Glutamatergic neuron (in vitro differentiated cells): Measurements from ENCODE around the gene ARMC10. TPM values are rescaled to one million over a fixed set of nuclear protein-coding genes. Genes with fewer than 3 reads are reported as not detected.
"Not testable (repeated sequence)": the region's sequence is repeated elsewhere in the genome, so short reads cannot be mapped to it uniquely, and the experiment has no call there.

Experiments
- DNase-seq: peaks from one replicate; pipeline ENCODE4 v3.0.0; 2022
- H3K27ac Mint-ChIP-seq: one replicate; pipeline ENCODE4 v1.8.0; 2020; ENCODE audit warnings: mild to moderate bottlenecking, mixed read lengths, inconsistent platforms; ENCODE audit not compliant: unreplicated experiment
- H3K27me3 Mint-ChIP-seq: one replicate; pipeline ENCODE4 v1.8.0; 2020; ENCODE audit warnings: mild to moderate bottlenecking, moderate library complexity, mixed read lengths, inconsistent platforms; ENCODE audit not compliant: unreplicated experiment
- H3K36me3 Mint-ChIP-seq: one replicate; pipeline ENCODE4 v1.8.0; 2020; ENCODE audit warnings: mild to moderate bottlenecking, mixed read lengths, inconsistent platforms; ENCODE audit not compliant: unreplicated experiment
- H3K4me1 Mint-ChIP-seq: one replicate; pipeline ENCODE4 v1.8.0; 2020; ENCODE audit warnings: mild to moderate bottlenecking, low read depth, mixed read lengths, inconsistent platforms; ENCODE audit not compliant: unreplicated experiment
- H3K4me3 Mint-ChIP-seq: one replicate; pipeline ENCODE4 v1.8.0; 2020; ENCODE audit warnings: mild to moderate bottlenecking, mixed read lengths, inconsistent platforms; ENCODE audit not compliant: unreplicated experiment
- H3K9me3 Mint-ChIP-seq: one replicate; pipeline ENCODE4 v1.8.0; 2020; ENCODE audit warnings: mild to moderate bottlenecking, moderate library complexity, mixed read lengths, inconsistent platforms; ENCODE audit not compliant: unreplicated experiment
- CTCF ChIP-seq: fragments of 200-600 bp; sonication (generic); IDR thresholded peaks from one replicate; pipeline ENCODE4 v1.5.0; 2021; ENCODE audit not compliant: partially characterized antibody, unreplicated experiment
- total RNA-seq: library from RNA; stranded (reverse); fragmentation: NEBNext Ultra II Directional; extraction: Animal tissue kit (Norgen Biotek cat#: 25700); gene quantifications from one replicate; pipeline ENCODE4 v1.2.1, GENCODE V29; 2021; ENCODE audit not compliant: unreplicated experiment

Gene ARMC10
- total RNA-seq, 1 donor from 2014 or later: 16.1 TPM

DNA sequence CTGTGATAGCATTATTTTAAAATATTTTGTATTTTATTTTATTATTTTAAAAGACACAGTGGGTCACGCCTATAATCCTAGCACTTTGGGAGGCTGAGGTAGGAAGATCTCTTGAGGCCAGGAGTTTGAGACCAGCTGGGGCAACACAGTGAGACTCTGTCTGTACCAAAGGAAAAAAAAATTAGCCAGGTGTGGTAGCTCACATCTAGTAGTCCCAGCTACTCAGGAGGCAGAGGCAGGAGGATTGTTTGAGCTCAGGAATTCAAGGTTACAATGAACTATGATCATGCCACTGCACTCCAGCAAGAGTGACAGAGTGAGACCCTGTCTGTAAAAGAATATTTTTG, 37.5 kb upstream of the ARMC10 start:
- Mint-ChIP-seq H3K27me3 (no peaks in the 10 kb centered on the region), H3K36me3 (peaks cover 4% of the 10 kb centered on the region), H3K9me3 (no peaks in the 10 kb centered on the region), H3K4me3 (no peak overlapping the region), H3K4me1 (no peaks in the 10 kb centered on the region), H3K27ac (no peak overlapping the region)
- TF ChIP-seq CTCF: no peak
- no peak for DNase-seq

- not testable (repeated sequence) for H3K4me1 Mint-ChIP-seq, H3K27me3 Mint-ChIP-seq, H3K36me3 Mint-ChIP-seq, H3K4me3 Mint-ChIP-seq, H3K27ac Mint-ChIP-seq, H3K9me3 Mint-ChIP-seq
- peak; percentile 51 for DNase-seq
Measured at GRCh38 chr7:103037823-103038739, 36.9 kb upstream of the ARMC10 start.

DNA sequence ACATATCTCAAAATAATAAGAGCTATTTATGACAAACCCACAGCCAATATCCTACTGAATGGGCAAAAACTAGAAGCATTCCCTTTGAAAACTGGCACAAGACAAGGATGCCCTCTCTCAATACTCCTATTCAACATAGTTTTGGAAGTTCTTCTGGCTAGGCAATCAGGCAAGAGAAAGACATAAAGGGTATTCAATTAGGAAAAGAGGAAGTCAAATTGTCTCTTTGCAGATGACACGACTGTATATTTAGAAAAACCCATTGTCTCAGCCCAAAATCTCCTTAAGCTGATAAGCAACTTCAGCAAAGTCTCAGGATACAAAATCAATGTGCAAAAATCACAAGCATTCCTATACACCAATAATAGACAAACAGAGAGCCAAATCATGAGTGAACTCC, 33.1 kb upstream of the ARMC10 start:
- H3K36me3 Mint-ChIP-seq: peaks cover 19% of the 10 kb centered on the region
- not testable (repeated sequence) for H3K4me1 Mint-ChIP-seq, H3K27ac Mint-ChIP-seq, H3K4me3 Mint-ChIP-seq, DNase-seq, H3K9me3 Mint-ChIP-seq, H3K27me3 Mint-ChIP-seq

- Mint-ChIP-seq H3K4me3 (no peak overlapping the region), H3K9me3 (peaks cover 6% of the 10 kb centered on the region)
Measured at GRCh38 chr7:103048833-103049232, 26.1 kb upstream of the ARMC10 start.

GRCh38 chr7:103051519-103051918, 23.4 kb upstream of the ARMC10 start:
- Mint-ChIP-seq H3K4me3 (no peak overlapping the region), H3K4me1 (no peaks in the 10 kb centered on the region), H3K27me3 (no peaks in the 10 kb centered on the region), H3K36me3 (peaks cover 15% of the 10 kb centered on the region), H3K27ac (no peak overlapping the region), H3K9me3 (peaks cover 6% of the 10 kb centered on the region)
- TF ChIP-seq CTCF: no peak
- no peak for DNase-seq

More at GRCh38 chr7:103048833-103049232, 26.1 kb upstream of the ARMC10 start:
- DNase-seq: no peak
- no peaks in the 10 kb centered on the region for H3K27me3 Mint-ChIP-seq
- H3K27ac Mint-ChIP-seq: no peak overlapping the region
- H3K36me3 Mint-ChIP-seq: peaks cover 26% of the 10 kb centered on the region
- no peak for TF ChIP-seq CTCF
- no peaks in the 10 kb centered on the region for H3K4me1 Mint-ChIP-seq

GRCh38 chr7:103056006-103056405, 18.9 kb upstream of the ARMC10 start:
- H3K27me3 Mint-ChIP-seq, H3K4me1 Mint-ChIP-seq, H3K4me3 Mint-ChIP-seq, H3K9me3 Mint-ChIP-seq, DNase-seq, H3K27ac Mint-ChIP-seq, H3K36me3 Mint-ChIP-seq: not testable (repeated sequence)
